Body of pancreas (tissue), 4 donors: Measurements from ENCODE around the gene GPRC6A. TPM values are rescaled to one million over a fixed set of nuclear protein-coding genes. Genes with fewer than 3 reads are reported as not detected.

Experiments used
- ATAC-seq: fragments of 150-250 bp; one replicate; pipeline ENCODE4 v1.9.1; 2016
- DNase-seq, 4 donors: peaks; one replicate each; pipeline ENCODE4 v3.0.0-alpha.2; 2019
- H3K27ac ChIP-seq, 4 donors: fragments of 200-600 bp; sonication (generic); 1 replicate in 3 of 4; 2 replicates in 1 of 4; pipeline versions ENCODE4 v1.5.1 to v1.6.1; 2016 to 2019; ENCODE audit warnings: mild to moderate bottlenecking in 1 of 4, mixed read lengths in 1 of 4, moderate library complexity in 1 of 4
- H3K27me3 ChIP-seq, 2 donors: fragments of 200-600 bp; sonication (generic); one replicate each; pipeline ENCODE4 v1.6.0; 2016; ENCODE audit warnings: mild to moderate bottlenecking in 1 of 2
- H3K36me3 ChIP-seq, 2 donors: fragments of 200-600 bp; sonication (generic); replicated peaks in 1 of 2; 2 replicates each; pipeline ENCODE4 v1.5.1; 2016; ENCODE audit warnings: low read depth in 2 of 2; ENCODE audit not compliant: insufficient read depth in 1 of 2
- H3K4me1 ChIP-seq: fragments of 200-600 bp; sonication (generic); one replicate; pipeline ENCODE4 v1.6.0; 2016
- H3K4me3 ChIP-seq, 2 donors: fragments of 200-600 bp; sonication (generic); 1 replicate in 1 of 2; 2 replicates in 1 of 2; pipeline ENCODE4 v1.5.1; 2016 to 2019
- H3K9me3 ChIP-seq, 3 donors: fragments of 200-600 bp; sonication (generic); 1 replicate in 2 of 3; 2 replicates in 1 of 3; pipeline ENCODE4 v1.5.1; 2016
- CTCF ChIP-seq, 7 experiments: fragments of 450-650 bp in 4 of 7; fragments of 200-600 bp in 3 of 7; sonication (generic) in 3 of 7; IDR thresholded peaks; one replicate each; pipeline ENCODE4 v1.5.1; 2016 to 2019; ENCODE audit warnings: antibody characterized with exemption in 7 of 7
- POLR2A ChIP-seq, 3 donors: fragments of 450-650 bp; IDR thresholded peaks; one replicate each; pipeline ENCODE4 v1.6.1; 2016; ENCODE audit warnings: antibody characterized with exemption in 3 of 3, mild to moderate bottlenecking in 2 of 3
- WGBS, 2 donors: methylation state at CpG; one replicate each; pipeline ENCODE4 v1.1.5; 2017; 5-methylcytosine and 5-hydroxymethylcytosine counted together
- intact Hi-C: fragments of 100-400 bp; cut with DNase I; formaldehyde crosslinking; loops from one replicate; pipeline ENCODE4 v1.15.1; 2023
- total RNA-seq, 2 donors: library from RNA; depleted of rRNA; stranded (reverse); fragments of >200 nt; gene quantifications; one replicate each; pipeline ENCODE4 v1.1.0, GENCODE V29; 2016

GPRC6A gene
- not detected for total RNA-seq

GRCh38 chr6:116828983-116829382, at the start of gene GPRC6A:
Gene GPRC6A, minus strand, starts transcription at chr6:116829083. Its CDS starts 70 bp downstream, at chr6:116829013.
- ATAC-seq: no peak
- no peak for DNase-seq
- H3K27me3 ChIP-seq: no peaks in the 10 kb centered on the region
- H3K9me3 ChIP-seq: no peaks in the 10 kb centered on the region
- no peak within 1 kb of the TSS for H3K4me3 ChIP-seq
- 65 to 68% methylated on average over 2 of the region's 2 CpGs for WGBS, 2 donors
- no peak within 1 kb of the TSS for H3K27ac ChIP-seq
- TF ChIP-seq CTCF (IDR thresholded peaks at IDR 0.05) (no peak), POLR2A (IDR thresholded peaks at IDR 0.05) (no peak)
- no peaks in the 10 kb centered on the region for H3K4me1 ChIP-seq
- no peaks in the 10 kb centered on the region for H3K36me3 ChIP-seq
- intact Hi-C loops: no loop called here

- Histone ChIP-seq H3K27ac (no peak overlapping the region), H3K27me3 (peaks cover 0 to 16% of the 10 kb centered on the region in 2 donors), H3K4me1 (peaks cover 16% of the 10 kb centered on the region), H3K4me3 (no peak overlapping the region), H3K36me3 (no peaks in the 10 kb centered on the region), H3K9me3 (no peaks in the 10 kb centered on the region)
- intact Hi-C loops: no loop called here
- WGBS, 2 donors: 11% methylated on average over 10 of the region's 10 CpGs
- DNase-seq (no peak), ATAC-seq (no peak)
- TF ChIP-seq POLR2A (IDR thresholded peaks at IDR 0.05): no peak
- TF ChIP-seq CTCF (IDR thresholded peaks at IDR 0.05): peak in 1 of 7 experiments; percentile 2
These were observed 48.9 kb upstream of the GPRC6A start for GRCh38 chr6:116877743-116878142.

GRCh38 chr6:116876635-116877611, 48.0 kb upstream of the GPRC6A start, which contains the start of gene RFX6:
Gene RFX6, plus strand, starts transcription at chr6:116877242. Its CDS starts 34 bp downstream, at chr6:116877276.
- TF ChIP-seq CTCF (IDR thresholded peaks at IDR 0.05): no peak
- TF ChIP-seq POLR2A (IDR thresholded peaks at IDR 0.05): no peak
- WGBS, 2 donors: 1 to 3% methylated on average over 25 to 61 of the region's 73 CpGs
- intact Hi-C loops: no loop called here
- H3K27me3 ChIP-seq: peaks cover 0 to 16% of the 10 kb centered on the region in 2 donors
- no peaks in the 10 kb centered on the region for H3K9me3 ChIP-seq
- no peaks in the 10 kb centered on the region for H3K36me3 ChIP-seq
- peaks cover 16% of the 10 kb centered on the region for H3K4me1 ChIP-seq
- no peak within 1 kb of the TSS for H3K27ac ChIP-seq
- DNase-seq: peak; percentile 17 to 37 (median 30)
- ATAC-seq: peak; percentile 84
- peak within 1 kb of the TSS in 1 of 2 donors; percentile 35 for H3K4me3 ChIP-seq

GRCh38 chr6:116876107-116876506, 47.2 kb upstream of the GPRC6A start:
- Histone ChIP-seq H3K4me3 (no peak overlapping the region), H3K9me3 (no peaks in the 10 kb centered on the region), H3K4me1 (peaks cover 16% of the 10 kb centered on the region), H3K36me3 (no peaks in the 10 kb centered on the region), H3K27me3 (peaks cover 0 to 16% of the 10 kb centered on the region in 2 donors), H3K27ac (no peak overlapping the region)
- DNase-seq (no peak), ATAC-seq (no peak)
- intact Hi-C loops: no loop called here
- TF ChIP-seq POLR2A (IDR thresholded peaks at IDR 0.05): no peak
- no peak for TF ChIP-seq CTCF (IDR thresholded peaks at IDR 0.05)
- 36 to 38% methylated on average over 8 of the region's 8 CpGs for WGBS, 2 donors
